H1 (cell line): Measurements from ENCODE around the gene ANKS1B.

Experiments used
- CBX5 ChIP-seq: fragments of 300-800, 300-1000 bp; sonication (generic); IDR thresholded peaks from 2 replicates; pipeline ENCODE4 v1.7.1; 2016; ENCODE audit warnings: antibody characterized with exemption, low read length, low read depth
- CEBPB ChIP-seq: IDR thresholded peaks from 2 replicates; pipeline ENCODE4 v1.6.1; 2012; ENCODE audit warnings: low read depth, low read length
- CTCF ChIP-seq, 3 experiments: IDR thresholded peaks; 1 replicate in 2 of 3; 2 replicates in 1 of 3; pipeline versions ENCODE4 v1.5.1 to v1.6.1; 2011; ENCODE audit warnings: low read length in 3 of 3, mild to moderate bottlenecking in 3 of 3, inconsistent platforms in 2 of 3, low read depth in 1 of 3, moderate library complexity in 1 of 3; ENCODE audit not compliant: insufficient read depth in 1 of 3; ENCODE audit errors: control extremely low read depth in 1 of 3
- EZH2 ChIP-seq: fragments of 200-600 bp; sonication (generic); IDR thresholded peaks from 2 replicates; pipeline ENCODE4 v1.7.1; 2012; ENCODE audit warnings: low read depth, mild to moderate bottlenecking, moderate library complexity, low read length, inconsistent platforms; ENCODE audit not compliant: severe bottlenecking
- JUN ChIP-seq: IDR thresholded peaks from 2 replicates; pipeline ENCODE4 v1.6.1; 2011; ENCODE audit warnings: low read depth, mild to moderate bottlenecking, improper control_type of control experiment, low read length
- JUND ChIP-seq: IDR thresholded peaks from 2 replicates; pipeline ENCODE4 v1.6.1; 2011; ENCODE audit warnings: mild to moderate bottlenecking, improper control_type of control experiment, low read length
- MAX ChIP-seq: IDR thresholded peaks from 2 replicates; pipeline ENCODE4 v1.6.1; 2012; ENCODE audit warnings: inconsistent platforms
- POLR2A ChIP-seq, 2 experiments: IDR thresholded peaks; 1 replicate in 1 of 2; 2 replicates in 1 of 2; pipeline ENCODE4 v1.6.1; 2011; ENCODE audit warnings: low read depth in 2 of 2, low read length in 2 of 2, mild to moderate bottlenecking in 2 of 2; ENCODE audit errors: control extremely low read depth in 1 of 2
- POLR2AphosphoS5 ChIP-seq: IDR thresholded peaks from 2 replicates; pipeline ENCODE4 v1.6.1; 2011; ENCODE audit warnings: low read depth, low read length
- RBBP5 ChIP-seq: IDR thresholded peaks from 2 replicates; pipeline ENCODE4 v1.7.1; 2012; ENCODE audit warnings: low read depth, mild to moderate bottlenecking, inconsistent platforms, low read length, moderate library complexity, borderline replicate concordance
- SIX5 ChIP-seq: IDR thresholded peaks from 2 replicates; pipeline ENCODE4 v1.6.1; 2011; ENCODE audit warnings: mild to moderate bottlenecking, low read depth, low read length
- SUZ12 ChIP-seq: fragments of 200-600 bp; sonication (generic); IDR thresholded peaks from 2 replicates; pipeline ENCODE4 v1.6.1; 2012; ENCODE audit warnings: mild to moderate bottlenecking, inconsistent platforms, low read length, moderate library complexity, mixed read lengths

GRCh38 chr12:98767248-98767647 is 1217.5 kb downstream of the ANKS1B start:
- no peak for TF ChIP-seq POLR2A (IDR thresholded peaks at IDR 0.05; ENCODE audit: control extremely low read depth in 1 of 2, low read depth in 2 of 2, low read length in 2 of 2)
- TF ChIP-seq SUZ12 = no peak
- TF ChIP-seq CTCF (IDR thresholded peaks at IDR 0.05; ENCODE audit: control extremely low read depth in 1 of 3, insufficient read depth in 1 of 3, low read depth in 1 of 3, low read length in 3 of 3) = no peak
- TF ChIP-seq CEBPB = no peak
- no peak for TF ChIP-seq SIX5
- TF ChIP-seq CBX5 = no peak
- TF ChIP-seq EZH2 = no peak
- no peak for TF ChIP-seq MAX
- no peak for TF ChIP-seq POLR2AphosphoS5
- no peak for TF ChIP-seq RBBP5
- TF ChIP-seq JUN = no peak
- no peak for TF ChIP-seq JUND
